Measurements from ENCODE around the gene SPATC1L.
"Not testable (repeated sequence)": the region's sequence is repeated elsewhere in the genome, so short reads cannot be mapped to it uniquely, and the experiment has no call there.

Gene SPATC1L

GRCh38 chr21:46183910-46184624 lies at the start of gene SPATC1L:
Gene SPATC1L, minus strand, starts transcription at chr21:46184459. Its CDS starts 1,643 bp downstream, at chr21:46182816.
- peak in 1 of 4 experiments; percentile 55 for DNase-seq

DNA sequence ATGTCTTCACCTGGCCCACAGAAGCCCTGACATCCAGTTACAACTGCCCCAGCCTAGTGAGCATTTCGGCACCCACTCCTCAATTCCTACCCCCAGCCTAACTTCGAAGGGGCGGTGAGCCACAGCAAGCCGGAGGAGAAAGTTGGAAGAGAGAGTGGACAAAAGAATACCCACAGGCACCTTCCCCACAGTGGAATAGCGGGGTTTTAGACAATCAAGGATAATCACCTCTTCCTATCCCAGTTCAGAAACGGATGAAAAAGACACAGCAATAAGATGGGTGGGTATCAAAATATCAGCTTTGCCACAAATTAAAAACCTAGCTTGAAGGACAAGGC lies 45.6 kb upstream of the SPATC1L start:
- DNase-seq, result no peak

- peak in 2 of 4 experiments; percentile 65 to 71 for DNase-seq
Observed at GRCh38 chr21:46229133-46229922, 45.1 kb upstream of the SPATC1L start.

DNA sequence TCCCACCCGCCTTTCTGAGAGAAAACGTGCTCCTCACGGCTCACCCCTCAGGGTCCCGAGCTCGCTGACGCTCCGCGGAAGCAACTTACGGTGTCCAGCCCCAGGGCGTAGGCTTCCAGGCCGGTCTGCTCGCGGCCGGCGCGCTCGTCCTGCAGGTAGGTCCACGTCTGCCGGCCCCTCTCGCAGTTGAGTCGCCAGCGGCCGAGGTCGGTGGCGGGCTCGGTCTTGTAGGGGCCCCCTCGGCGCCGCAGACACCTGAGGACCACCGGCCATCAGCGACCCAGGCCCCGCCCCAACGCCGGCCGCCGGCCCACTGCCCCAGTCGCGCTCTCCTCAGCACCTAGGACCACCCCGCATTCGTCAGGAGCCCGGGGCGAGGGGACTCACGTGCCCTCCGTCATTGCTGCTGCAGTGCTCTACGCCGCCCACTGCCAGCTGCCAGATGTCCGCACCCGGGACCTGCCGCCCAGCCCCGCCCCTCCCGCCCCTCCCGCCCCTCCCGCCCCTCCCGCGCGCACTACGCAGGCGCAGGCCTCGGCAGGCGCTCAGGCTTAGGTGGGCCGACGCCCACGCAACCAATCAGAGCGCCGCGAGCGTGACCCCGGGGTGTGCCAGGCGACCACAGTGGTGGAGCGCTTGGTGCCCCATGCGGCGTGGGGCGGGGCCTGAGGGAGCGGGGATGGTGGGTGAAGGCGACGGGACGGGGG lies 44.2 kb upstream of the SPATC1L start, which contains the start of gene LSS:
Gene LSS, minus strand, starts transcription at position 430 of the 707 bp plus-strand sequence. Its CDS starts 29 bp downstream, at position 401.
- peak; percentile 79 to 98 (median 89) for DNase-seq

- no peak for DNase-seq
Observed at GRCh38 chr21:46227811-46228344, 43.6 kb upstream of the SPATC1L start.

DNA sequence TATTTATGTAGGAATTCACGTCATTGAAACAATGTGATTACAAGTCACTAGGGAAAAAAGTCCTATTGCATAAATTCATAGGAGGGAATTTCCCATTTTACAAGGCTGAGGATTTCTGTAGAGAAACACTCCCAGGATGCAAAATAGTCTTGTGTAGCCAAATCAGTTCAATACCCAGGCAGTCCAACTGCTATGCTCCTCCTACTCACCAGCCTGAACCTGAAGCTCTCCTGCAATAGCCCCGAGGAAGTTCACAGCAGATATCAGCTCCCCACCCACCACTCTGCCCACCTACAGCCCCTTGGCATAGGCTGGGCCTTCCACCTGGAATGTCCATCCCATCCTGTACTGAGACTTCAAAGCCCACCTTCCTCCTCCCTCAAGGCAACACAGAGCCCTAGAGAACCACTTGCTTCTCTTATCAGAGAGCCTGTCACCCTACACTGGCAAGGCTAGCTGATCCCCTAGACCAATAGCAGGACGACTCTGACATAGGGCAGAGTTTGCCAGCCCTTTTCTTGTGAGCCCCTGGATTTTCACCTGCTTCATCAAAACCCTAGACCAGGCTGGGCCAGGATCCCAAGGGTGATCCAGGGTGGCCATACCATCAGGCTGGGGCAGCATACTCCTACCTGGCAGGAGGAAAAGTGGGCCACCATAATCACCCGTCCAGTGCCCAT lies 42.8 kb upstream of the SPATC1L start:
- DNase-seq, result no peak

DNA sequence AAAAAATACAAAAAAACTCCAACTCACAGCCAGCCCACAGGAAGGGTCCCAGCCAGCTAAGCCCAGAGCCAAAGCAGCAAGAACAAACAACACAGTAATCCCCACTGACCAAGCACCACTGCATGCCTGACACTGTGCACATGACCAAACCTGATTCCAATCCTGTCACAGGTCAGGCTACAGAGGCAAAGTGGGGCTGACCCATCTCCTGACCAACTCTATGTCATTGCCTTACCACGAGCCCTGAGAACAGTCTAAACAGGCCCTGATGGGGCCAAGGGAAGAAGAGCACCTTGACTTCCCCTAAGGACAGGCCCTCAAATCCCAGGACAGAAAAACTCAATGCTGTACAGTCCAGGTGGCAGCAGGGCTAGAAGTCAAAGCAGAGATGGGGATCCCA lies 41.9 kb upstream of the SPATC1L start:
- no peak for DNase-seq

- not testable (repeated sequence) for DNase-seq
Observed at GRCh38 chr21:46223661-46224060, 39.4 kb upstream of the SPATC1L start.

DNA sequence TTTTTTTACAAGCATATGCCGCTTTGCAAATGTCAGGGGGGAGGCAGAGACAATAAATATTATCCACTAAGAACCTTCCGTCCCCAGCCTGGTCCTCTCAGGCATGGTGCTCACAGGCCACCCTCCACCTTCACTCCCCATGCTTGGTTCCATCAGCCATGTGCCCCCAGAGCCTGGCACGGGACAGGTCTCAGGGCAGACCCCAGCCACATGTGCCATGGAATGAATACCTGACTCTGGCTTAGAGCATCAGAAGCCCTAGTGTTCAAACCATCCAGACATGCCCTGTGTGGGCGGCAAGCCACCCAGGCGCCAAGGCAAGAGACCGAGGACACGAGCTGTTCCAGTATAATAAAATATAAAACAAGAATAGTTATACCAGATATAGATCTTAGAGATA lies 39.0 kb upstream of the SPATC1L start:
- DNase-seq, result no peak

GRCh38 chr21:46222436-46223116 lies 38.3 kb upstream of the SPATC1L start:
- DNase-seq, result no peak

DNA sequence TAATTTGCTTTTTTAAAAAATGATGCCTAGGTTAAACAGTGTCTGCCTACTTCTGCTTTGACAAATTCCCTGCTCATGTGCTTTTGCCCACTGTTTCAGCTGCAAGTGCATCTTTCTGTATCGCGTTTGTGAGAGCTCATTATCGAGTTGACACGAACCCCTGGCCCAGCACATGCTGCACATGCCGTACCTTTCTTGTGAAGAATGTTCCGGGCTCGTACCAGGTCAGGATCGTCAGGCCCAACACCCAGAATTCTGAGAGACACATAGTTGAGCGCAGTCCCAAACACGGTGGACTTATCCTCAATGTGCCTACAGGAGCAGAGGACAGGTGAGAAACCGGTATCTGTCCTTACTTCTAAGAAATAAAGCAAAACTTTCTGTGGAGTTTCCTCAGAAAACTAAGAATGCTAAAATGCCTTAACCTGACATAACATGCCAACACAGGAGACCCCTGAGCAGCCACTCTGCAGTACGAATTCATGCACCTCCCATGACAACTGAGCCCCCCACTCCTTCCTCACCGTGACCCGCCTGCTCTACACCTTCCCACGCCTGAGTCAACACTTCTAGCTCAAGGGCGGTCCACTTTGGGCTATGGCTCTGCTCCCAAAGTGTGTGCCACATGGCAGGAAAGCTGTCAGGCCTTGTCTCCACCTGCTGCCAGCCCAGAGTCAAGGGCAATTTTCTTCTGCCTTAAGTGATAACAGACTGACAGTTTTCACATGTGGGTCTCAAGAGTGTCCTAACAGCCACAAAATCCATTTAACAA lies 37.6 kb upstream of the SPATC1L start:
- DNase-seq, result no peak

DNA sequence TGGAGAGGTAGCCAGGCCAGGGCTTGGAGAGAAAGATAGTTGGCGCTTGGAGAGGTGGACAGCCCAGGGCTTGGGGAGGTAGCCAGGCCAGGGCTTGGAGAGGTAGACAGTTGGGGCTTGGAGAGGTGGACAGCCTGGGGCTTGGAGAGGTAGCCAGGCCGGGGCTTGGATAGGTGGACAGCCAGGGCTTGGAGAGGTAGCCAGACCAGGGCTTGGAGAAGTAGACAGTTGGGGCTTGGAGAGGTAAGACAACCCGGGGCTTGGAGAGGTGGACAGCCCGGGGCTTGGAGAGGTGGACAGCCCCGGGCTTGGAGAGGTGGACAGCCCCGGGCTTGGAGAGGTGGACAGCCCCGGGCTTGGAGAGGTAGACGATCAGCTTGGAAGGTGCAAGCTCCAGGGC lies 36.6 kb upstream of the SPATC1L start:
- no peak for DNase-seq

GRCh38 chr21:46220275-46220810 lies 36.1 kb upstream of the SPATC1L start:
- DNase-seq, result no peak

DNA sequence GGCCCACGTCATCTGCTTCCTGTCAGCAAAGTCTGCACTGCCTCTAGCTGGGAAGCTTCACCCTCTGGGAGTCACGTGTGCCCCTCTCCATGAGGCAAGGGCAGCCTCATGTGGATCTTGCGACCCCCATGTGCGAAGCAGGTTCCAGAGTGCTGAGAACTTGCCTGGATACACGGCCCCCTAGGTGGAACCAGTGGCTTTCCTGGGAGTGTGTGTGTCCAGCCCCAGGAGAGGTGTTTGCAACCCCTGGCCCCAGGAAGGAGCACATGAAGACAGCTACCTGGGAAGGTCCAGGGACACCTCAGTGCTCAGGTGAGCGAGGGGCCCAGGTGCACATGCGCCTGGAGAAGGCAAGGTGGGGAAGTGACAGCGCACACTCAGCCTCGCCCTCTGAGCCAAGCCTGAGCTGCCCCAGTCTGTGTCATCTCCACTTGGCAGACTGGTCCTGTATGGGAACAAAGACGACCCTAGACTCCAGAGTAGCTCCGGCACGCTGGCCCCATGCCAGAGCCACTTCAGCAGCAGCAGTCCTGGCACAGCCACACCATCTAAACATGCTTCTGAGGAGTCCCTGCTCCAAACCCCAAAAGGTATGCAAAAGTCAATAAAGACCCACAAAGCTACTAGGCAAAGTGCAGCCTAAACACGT lies 35.5 kb upstream of the SPATC1L start:
- DNase-seq, result no peak

DNA sequence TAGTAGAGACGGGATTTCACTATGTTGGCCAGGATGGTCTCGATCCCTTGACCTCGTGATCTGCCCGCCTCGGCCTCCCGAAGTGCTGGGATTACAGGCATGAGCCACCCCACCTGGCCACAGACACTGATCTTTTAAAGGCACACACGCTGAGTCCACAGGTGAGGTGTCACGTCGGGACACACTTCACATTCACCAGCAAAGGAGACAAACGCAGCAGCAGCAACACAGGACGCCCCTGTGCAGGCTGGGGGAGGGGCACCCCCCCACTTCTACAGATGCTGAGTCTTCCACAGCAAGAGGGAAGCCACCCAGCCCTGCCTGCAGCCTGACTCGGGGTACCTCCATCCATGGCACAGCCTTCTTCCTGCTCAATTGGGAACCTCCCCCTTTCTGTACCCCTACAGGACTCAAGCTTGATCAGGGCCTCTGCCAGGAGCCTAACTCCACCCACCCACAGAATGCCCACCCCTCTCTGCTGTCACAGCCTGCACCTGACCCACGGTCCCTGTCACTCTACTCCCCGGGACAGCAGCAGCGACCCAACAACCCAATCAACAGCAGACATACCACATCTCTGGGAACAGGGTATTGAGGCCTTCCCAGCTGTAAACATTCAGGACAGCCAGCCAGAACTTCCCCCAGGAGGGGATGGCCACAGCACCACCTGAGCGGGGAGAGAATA lies 34.8 kb upstream of the SPATC1L start:
- DNase-seq, result no peak

DNA sequence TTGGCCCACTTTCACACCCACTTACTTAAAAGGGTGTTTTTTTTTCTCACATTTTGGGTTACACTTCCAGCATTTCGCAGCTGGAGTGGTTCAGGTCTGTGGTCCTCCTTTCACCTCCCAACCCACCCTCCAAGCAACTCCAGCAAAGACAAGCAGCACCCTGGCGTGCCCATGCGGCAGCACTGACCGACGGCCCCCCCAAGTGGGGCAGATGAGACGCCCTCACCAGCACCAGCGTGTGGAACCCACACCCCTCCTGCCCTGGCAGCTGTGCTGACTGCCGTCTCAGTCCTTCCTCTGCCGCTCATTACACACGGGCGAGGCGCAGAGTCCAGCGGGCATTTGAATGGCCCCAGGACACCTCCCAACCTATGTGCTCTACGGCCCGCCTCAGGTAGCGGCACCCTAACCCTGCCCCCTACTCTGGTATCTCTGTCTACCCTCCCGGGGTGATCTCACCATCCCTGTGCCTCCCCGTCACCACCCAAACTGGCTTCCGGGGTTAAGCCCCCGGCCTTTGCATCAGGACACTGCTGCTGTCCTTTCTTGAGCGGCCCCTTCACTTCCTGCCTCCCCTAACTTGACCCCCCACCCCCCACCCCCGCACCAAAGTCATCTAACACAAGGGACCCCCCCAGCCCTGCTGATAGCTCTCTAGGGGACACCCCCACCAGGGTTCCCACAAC lies 33.4 kb upstream of the SPATC1L start:
- DNase-seq, result no peak

DNA sequence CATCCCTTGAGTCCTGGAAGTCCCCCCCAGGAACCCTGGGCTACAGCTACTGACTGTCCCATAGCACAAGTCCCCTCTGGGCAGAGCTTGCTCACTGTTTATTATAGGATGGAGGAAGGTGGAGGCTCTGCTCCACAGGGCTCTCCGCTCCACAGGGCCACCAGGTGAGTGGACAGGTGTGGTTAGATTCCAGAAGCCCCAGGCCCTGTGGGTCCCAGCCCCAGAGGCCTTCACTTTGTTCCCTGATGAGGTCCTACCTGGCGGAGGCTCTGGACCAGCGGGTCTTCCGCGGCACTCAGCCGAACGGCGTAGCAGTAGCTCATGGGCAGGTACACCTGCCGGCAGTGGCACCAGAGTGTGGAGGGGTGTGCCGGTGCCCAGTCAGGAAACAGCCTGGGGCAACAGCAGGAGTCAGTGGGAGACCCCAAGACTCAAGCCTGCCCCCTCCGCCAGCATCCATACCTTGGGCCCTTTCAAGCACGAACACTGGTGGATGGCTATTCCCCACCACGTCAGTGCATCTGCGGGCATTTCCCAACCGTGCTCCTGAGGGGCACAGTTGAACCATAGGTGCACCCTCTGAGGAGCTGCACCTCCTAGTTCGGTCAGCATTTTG lies 32.0 kb upstream of the SPATC1L start:
- DNase-seq, result no peak

- DNase-seq, result no peak
Observed at GRCh38 chr21:46215436-46216131, 31.3 kb upstream of the SPATC1L start.

All from activated naive CD4-positive, alpha-beta T cell (primary cell).